ENCODE data around the gene ULK4. TPM values are rescaled to one million over a fixed set of nuclear protein-coding genes. Genes with fewer than 3 reads are reported as not detected.

The ULK4 gene
- 31.4 TPM for total RNA-seq

DNA sequence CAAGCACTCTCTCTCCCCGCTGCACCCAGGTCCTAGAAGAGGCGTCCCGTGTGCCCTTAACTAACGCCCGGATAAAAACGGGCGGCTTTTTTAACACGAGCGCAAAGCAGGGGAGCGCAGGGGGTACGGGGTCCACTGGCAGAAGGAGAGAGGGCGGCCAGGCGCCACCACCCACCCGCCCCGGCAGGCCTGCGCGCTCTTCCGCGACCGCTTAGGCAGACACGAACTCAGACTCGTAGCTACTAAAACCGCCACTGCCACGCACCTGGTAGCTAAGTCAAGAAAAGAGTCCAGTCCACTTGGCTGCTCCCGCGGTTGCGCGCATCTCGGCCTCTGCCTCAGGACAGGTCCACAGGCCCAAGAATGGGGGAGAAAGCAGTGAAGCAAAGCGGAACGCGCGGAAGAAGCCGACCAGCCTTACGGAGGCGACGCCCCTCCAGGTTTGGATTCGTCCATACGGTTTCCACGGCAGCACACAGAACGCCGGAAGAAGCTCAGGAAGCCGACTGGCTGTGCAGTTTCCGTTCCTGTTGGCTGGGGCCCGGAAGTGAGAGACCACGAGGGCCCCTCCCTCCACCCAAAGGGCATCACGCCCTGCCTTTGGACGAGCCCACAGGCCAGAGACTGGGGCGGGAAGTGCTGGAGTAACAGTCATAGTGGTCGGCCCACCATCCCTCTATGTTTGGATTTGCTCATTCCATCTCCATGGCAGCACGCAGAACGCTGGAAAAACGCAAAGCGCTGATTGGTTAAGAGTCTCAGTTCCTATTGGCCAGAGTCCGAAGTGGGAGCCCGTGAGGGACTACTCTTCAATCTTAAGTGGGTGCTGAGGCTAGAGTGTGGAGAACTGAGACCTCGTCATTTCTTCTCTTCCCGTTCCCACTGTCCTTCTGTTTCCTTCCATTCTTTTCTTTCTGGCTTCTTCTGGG is at the start of gene ULK4:
ULK4 (minus strand) TSS at position 353 of the 929 bp plus-strand sequence. CDS start 7,344 bp downstream, outside the sequence.

DNA sequence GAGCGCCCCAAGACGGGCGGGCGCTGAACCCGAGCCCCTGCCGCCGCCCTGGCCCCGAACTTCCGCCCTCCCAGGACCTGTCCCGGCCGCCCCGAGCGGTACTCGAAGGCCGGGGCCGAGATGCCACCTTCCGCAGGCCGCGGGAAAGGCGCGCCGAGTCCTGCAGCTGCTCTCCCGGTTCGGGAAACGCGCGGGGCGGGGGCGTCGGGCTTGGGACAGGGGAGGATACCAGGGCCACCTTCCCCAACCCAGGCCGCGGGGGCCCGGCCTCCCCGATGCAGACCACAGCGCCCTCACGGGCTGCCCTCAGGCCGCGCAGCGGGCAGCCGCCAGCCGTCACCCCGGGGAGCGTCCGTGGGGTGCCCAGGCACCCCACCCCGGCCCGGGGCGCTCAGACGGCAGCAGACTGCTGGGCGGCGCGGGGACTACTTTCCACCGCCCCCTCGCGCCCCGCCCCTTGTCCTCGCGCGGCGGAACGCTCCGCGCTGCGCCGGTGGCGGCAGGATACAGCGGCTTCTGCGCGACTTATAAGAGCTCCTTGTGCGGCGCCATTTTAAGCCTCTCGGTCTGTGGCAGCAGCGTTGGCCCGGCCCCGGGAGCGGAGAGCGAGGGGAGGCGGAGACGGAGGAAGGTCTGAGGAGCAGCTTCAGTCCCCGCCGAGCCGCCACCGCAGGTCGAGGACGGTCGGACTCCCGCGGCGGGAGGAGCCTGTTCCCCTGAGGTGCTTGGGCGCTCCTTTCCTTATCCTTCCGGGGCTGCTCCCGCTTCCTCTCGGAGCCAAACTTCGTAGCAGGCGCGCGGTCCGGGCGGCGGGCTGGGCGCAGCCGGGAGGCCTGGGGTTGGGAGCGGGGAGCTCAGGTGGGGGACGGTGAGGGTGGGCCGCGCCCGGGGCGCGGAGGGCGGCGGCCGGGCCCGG is 762.7 kb downstream of the ULK4 start, which contains the start of gene CTNNB1:
CTNNB1 (plus strand) TSS at position 556 of the 916 bp plus-strand sequence. CDS start 24,564 bp downstream, outside the sequence.

Other genes with a start within 250 kb of the ULK4 start
- gene TRAK1, start 129.3 kb upstream of the ULK4 start, total RNA-seq = 105 TPM

Data from camera-type eye (tissue), 1 donor.